NCI-H1417 (cell line): ENCODE data around the gene CD82.

Source experiments
- DNase-seq, 3 experiments: peaks; one replicate each; lab custom pipeline; 2025; lab: John Stamatoyannopoulos, UW

The CD82 gene, protein sequence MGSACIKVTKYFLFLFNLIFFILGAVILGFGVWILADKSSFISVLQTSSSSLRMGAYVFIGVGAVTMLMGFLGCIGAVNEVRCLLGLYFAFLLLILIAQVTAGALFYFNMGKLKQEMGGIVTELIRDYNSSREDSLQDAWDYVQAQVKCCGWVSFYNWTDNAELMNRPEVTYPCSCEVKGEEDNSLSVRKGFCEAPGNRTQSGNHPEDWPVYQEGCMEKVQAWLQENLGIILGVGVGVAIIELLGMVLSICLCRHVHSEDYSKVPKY

GRCh38 chr11:44565211-44565952 is at the start of gene CD82:
TSS of gene CD82 (plus strand) at chr11:44565663. CDS start at chr11:44594663, 29,000 bp downstream.
- peak; percentile 95 to 98 (median 97) for DNase-seq

- DNase-seq, result peak in 1 of 3 experiments; percentile 10
Observed at GRCh38 chr11:44516688-44517507, 48.6 kb upstream of the CD82 start.

GRCh38 chr11:44517541-44517940 is 47.9 kb upstream of the CD82 start:
- DNase-seq, result no peak

GRCh38 chr11:44518968-44519550 is 46.4 kb upstream of the CD82 start:
- DNase-seq, result no peak

DNA sequence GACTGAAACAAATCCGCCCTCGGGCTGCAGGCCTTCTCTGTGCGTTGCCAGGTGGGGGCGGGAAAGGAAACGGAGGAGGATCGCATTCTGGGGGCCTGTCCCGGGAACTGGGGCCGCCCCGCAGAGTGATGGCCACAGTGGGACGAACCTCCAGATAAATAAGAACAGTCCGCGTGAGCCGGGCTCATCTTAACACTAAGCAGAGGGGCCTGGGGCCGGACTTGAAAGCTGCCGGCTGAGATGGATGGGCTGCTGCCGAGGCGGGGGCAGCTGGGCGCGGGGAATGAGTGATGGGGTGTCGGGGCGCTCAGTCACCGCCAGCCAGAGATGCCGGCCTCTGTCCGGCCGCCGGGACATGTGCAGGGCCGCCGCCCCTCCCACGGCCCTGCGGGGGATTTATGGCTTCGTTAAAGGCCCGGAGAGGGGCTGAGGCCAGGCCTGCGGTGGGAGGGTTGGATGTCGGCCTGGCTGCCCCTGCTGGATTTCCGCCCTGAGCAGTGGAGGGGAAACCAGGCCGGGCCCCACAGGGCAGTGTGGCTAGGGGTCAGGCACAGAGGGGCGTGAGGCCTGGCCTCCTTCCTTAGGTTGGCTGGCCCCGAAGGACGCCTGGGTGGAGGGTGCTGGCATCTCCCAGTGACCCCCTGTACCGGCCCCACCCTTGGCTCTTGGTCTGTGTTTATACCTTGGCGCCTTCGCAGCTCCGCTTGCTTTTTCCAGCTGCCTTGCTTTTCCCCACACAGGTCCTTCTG is 45.3 kb upstream of the CD82 start:
- DNase-seq, result no peak

GRCh38 chr11:44521148-44521547 is 44.3 kb upstream of the CD82 start:
- DNase-seq, result no peak

DNA sequence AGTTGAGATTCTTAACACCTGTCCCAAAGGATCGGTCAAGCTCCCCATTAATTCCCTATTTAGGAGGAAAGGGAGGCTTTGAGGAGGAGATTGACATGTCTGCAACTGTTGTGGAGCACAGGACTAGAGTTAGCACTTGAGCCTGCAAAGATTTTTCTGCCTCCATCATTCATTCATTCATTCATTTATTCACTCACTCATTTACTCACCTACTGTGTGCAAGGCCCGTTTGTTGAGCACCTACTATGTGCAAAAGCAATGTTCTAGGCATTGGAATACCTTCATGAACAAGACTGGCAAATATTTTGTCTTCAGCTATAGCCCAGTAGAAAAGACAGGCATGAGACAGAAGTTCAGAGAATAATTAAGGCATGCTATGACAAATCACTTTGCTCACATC is 43.2 kb upstream of the CD82 start:
- no peak for DNase-seq

DNA sequence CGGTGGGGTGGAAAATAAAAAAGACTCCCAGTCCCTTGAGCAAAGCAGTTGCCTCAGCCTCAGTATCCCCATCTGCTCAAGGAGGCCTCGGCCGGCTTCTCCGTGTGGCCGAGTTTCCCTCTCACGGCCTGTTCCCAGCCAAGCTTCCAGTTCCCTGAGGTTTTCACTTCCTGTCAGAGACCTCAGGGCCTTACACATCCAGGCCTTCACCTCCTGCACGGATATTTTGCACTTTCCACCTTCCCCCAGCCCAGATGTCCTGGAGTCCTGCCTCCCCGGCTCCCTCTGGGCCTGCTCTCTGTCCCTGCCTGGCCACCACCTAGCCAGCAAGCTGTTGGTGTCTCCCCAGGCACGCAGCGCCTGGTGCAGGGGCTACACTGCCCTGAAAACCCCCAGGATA is 41.1 kb upstream of the CD82 start:
- no peak for DNase-seq

DNA sequence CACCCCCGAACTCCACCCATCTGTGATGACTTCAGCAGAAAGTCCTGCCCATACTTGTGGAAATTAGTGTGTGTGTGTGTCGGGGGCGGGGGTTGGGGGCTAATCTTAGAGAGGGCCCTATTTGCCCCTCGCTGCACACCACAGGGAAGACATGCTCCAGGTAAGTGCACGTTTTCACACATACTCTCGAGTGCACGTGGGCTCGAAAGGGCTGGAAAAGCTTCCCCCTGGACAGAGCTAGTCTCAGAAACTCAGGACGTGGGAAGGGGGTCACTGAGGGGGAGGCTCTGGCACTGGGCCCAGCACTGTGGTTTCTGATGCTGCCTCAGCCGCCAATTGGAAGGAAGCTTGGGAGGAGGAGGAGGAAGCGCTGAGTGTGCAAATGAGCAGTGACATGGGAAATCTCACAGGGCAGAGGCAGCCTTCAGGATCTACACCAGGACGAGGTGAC is 40.7 kb upstream of the CD82 start:
- no peak for DNase-seq

- DNase-seq, result no peak
Observed at GRCh38 chr11:44525473-44526252, 39.8 kb upstream of the CD82 start.

DNA sequence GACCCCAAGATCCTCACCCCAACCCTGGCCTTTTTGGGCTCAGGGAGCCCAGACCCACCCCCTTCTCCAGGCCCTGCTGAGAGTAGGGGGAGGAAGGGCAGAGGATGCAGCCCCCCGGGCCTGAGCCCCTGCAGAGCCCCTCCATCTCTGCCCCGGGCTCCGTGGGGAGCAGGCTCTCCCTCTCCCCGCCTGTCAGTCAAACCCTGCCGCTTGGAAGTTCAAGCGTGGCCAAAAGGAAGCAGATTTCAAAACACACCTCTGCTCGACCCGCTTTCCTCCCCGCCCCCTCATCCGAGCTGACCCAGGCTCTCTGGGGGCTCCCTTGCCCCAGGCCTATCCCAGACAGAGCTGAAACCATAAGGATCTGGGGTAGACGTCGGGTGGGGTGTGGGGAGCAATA is 39.0 kb upstream of the CD82 start:
- no peak for DNase-seq

DNA sequence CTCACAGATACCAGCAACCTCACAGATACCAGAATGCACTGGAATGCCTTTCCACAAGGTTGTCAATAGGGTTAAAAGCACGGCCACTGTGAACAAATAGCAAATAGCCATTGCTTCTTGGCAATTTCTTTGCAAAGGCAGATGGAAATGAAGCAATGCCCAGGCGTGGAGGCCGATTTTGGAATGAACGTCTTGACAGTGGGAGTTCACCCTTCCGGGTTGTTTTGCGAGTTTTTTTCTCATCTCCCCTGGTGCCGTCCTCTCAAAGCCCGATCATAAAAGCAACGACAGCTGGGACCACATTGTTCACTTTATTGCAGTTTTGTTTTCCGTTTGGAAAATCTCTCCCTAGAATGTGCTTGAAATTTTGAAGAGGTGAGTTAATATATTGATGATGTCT is 38.0 kb upstream of the CD82 start:
- peak in 1 of 3 experiments; percentile 47 for DNase-seq

DNA sequence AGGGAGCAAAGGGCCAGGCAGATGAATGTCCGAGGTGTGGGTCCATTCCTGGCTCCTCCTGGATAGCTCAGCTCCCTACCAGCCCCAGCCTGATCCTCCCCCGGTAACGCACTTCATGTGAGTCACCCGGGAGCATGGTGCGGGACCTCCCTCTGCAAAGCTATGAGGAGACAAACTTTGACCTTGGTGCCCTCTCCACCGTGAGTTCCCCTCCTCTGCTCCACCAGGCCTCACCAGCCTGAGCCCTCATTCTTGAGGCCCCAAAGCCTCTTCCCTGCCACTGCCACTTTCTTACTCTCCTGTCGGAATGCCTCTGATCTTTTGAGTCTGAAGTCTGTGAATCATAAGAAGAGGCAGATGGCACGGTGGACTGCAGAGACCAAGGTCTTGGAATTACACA is 37.4 kb upstream of the CD82 start:
- DNase-seq, result no peak

DNA sequence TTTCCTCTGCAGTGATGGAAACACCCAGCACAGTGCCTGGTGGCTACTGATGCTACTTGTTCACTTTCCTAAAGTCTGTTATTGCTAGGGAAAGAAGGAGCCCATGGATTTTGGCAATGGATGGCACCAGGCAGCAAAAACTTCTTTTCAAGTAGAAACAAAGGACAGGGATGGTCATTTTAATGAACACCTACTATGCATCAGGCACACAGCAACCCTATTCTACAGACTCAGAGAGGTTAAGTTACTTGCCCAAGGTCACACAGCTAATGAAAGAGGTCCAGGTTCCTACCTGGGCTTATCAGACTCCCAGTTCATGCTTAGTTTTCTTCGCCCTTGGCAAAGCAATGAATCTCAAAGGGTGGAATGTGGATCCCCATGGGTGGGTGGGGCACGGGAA is 36.9 kb upstream of the CD82 start:
- DNase-seq, result no peak

DNA sequence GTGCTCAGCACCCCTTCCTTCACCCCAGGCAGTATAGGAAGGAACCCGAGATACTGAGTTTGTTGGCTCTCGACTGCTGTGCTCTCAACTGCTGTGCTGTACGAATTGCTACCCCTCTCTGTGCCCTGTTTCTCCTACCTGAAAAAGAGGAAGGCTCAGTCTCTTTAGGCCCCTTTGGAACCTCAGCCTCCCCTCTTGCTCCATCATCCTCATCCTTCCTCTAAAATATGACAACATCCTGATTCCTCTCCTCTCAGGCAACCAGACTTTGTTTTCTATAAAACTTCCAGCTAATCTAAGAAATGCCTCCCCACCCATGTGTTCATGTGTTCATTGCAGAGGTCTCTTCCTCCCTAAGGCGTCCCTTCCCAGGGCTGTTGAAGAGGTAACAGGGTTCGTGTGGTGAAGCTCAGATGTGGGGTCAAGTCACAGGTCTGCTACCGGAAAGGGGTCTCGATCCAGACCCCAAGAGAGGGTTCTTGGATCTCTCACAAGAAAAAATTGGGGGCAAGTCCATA is 35.5 kb upstream of the CD82 start:
- no peak for DNase-seq

DNA sequence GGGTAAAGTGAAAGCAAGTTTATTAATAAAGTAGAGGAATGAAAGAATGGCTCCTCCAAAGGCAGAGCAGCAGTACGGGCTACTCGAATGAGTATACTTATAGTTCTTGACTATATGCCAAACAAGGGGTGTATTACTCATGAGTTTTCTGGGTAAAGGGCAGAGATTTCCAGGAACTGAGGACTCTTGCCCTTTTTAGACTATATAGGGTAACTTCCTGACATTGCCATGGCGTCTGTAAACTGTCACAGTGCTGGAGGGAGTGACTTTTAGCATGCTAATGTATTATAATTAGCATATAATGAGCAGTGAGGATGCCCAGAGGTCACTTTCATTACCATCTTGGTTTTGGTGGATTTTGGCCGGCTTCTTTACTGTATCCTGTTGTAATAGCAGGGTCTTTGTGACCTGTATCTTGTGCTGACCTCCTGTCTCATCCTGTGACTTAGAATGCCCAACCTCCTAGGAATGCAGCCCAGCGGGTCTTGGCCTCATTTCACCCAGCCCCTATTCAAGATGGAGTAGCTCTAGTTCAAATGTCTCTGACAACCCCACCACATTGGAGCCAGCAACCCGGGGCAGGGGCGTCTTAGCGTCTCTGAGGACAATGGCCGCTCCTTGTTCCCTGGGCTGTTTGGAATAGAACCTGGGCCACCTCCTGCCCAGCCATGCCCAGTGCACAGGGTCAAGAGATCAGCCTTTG is 34.9 kb upstream of the CD82 start:
- DNase-seq, result no peak

- DNase-seq, result no peak
Observed at GRCh38 chr11:44531116-44531504, 34.4 kb upstream of the CD82 start.

DNA sequence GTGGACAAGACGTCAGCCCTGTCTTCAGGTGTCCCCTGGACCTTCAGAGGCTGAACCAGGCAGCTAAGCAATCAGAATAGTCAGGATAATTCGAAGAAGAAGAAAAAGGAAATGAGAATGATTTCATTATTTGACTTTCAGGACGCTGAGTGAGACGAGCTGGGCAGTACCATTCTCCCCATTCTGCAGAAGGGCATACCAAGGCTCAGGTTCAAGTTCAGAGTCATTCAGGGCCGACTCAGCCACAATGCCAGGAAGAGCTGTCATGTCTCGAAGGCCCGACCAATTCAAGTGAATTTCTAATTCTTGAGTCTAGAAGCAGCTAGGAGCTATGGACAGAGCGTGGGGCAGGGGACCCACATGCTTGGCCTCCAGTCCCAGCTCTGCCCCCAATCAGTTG is 33.8 kb upstream of the CD82 start:
- DNase-seq, result no peak

DNA sequence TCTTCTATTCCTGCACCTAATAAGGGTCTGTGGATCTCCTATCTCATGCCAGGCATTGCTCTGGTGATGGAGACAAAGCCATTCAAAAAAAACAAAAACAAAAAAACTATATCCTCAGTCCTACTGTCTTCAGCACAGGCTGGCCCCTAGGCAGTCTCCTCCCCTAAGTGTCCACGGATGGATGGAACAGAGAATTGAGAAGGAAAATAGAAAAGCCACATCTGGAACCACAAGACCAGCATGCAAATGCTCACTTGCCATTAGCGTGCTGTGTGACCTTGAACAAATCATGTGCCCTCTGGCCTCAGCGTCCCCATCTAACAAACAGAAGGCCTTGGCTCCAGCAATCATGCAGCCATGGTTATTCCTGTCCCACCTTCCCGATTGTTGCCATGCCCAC is 32.7 kb upstream of the CD82 start:
- DNase-seq, result no peak
